Measurements from ENCODE around the gene ROBO1.
"Not testable (repeated sequence)": the region's sequence is repeated elsewhere in the genome, so short reads cannot be mapped to it uniquely, and the experiment has no call there.

Gene ROBO1

GRCh38 chr3:79543218-79543982, 224.4 kb downstream of the ROBO1 start:
- peak in 1 of 4 experiments; percentile 0 for DNase-seq

GRCh38 chr3:79534727-79535126, 233.1 kb downstream of the ROBO1 start:
- no peak for DNase-seq

GRCh38 chr3:79531566-79532295, 236.1 kb downstream of the ROBO1 start:
- no peak for DNase-seq

GRCh38 chr3:79521221-79521848, 246.5 kb downstream of the ROBO1 start:
- peak; percentile 5 to 25 (median 23) for DNase-seq

- DNase-seq = peak in 2 of 4 experiments; percentile 6 to 12
Measured at GRCh38 chr3:79517766-79518413, 249.9 kb downstream of the ROBO1 start.

- no peak for DNase-seq
Measured at GRCh38 chr3:79516795-79517194, 251.0 kb downstream of the ROBO1 start.

- DNase-seq = no peak
Measured at GRCh38 chr3:79515072-79515471, 252.7 kb downstream of the ROBO1 start.

GRCh38 chr3:79514069-79514468, 253.7 kb downstream of the ROBO1 start:
- DNase-seq = no peak

GRCh38 chr3:79506751-79507150, 261.0 kb downstream of the ROBO1 start:
- DNase-seq = no peak

- DNase-seq = not testable (repeated sequence)
Measured at GRCh38 chr3:79502216-79502681, 265.5 kb downstream of the ROBO1 start.

GRCh38 chr3:79497447-79498111, 270.2 kb downstream of the ROBO1 start:
- peak in 2 of 4 experiments; percentile 11 to 29 for DNase-seq

GRCh38 chr3:79491029-79491641, 276.7 kb downstream of the ROBO1 start:
- no peak for DNase-seq

- no peak for DNase-seq
Measured at GRCh38 chr3:79490165-79491028, 277.4 kb downstream of the ROBO1 start.

GRCh38 chr3:79488407-79488806, 279.4 kb downstream of the ROBO1 start:
- DNase-seq = no peak

GRCh38 chr3:79480746-79481145, 287.1 kb downstream of the ROBO1 start:
- no peak for DNase-seq

- no peak for DNase-seq
Measured at GRCh38 chr3:79478620-79479019, 289.2 kb downstream of the ROBO1 start.

GRCh38 chr3:79477242-79477641, 290.6 kb downstream of the ROBO1 start:
- DNase-seq = no peak

- no peak for DNase-seq
Measured at GRCh38 chr3:79473993-79474392, 293.8 kb downstream of the ROBO1 start.

GRCh38 chr3:79467721-79468120, 300.1 kb downstream of the ROBO1 start:
- DNase-seq = no peak

GRCh38 chr3:79461129-79461792, 306.5 kb downstream of the ROBO1 start:
- DNase-seq = no peak
